Thyroid gland (tissue), 4 donors: ENCODE measurements around the gene RALGDS. TPM values are rescaled to one million over a fixed set of nuclear protein-coding genes. Genes with fewer than 3 reads are reported as not detected.

Experiments
- DNase-seq, 2 donors: peaks; one replicate each; pipeline ENCODE4 v3.0.0-alpha.2; 2019
- H3K27ac ChIP-seq, 3 donors: fragments of 200-600 bp; sonication (generic); 1 replicate in 2 of 3; 2 replicates in 1 of 3; pipeline ENCODE4 v1.5.1; 2016 to 2019; ENCODE audit warnings: mild to moderate bottlenecking in 1 of 3, moderate library complexity in 1 of 3
- H3K27me3 ChIP-seq: fragments of 200-600 bp; sonication (generic); one replicate; pipeline ENCODE4 v1.5.1; 2019
- H3K36me3 ChIP-seq, 2 donors: fragments of 200-600 bp; sonication (generic); one replicate each; pipeline ENCODE4 v1.5.1; 2016 to 2019
- H3K4me1 ChIP-seq, 2 donors: fragments of 200-600 bp; sonication (generic); one replicate each; pipeline ENCODE4 v1.5.1; 2017 to 2019
- H3K4me3 ChIP-seq, 3 donors: fragments of 200-600 bp; sonication (generic); replicated peaks in 1 of 3; 1 replicate in 2 of 3; 2 replicates in 1 of 3; pipeline ENCODE4 v1.5.1; 2016; ENCODE audit warnings: mild to moderate bottlenecking in 1 of 3
- H3K9me3 ChIP-seq: fragments of 200-600 bp; sonication (generic); one replicate; pipeline ENCODE4 v1.5.1; 2017
- CTCF ChIP-seq, 6 experiments: fragments of 200-600 bp in 3 of 6; fragments of 450-650 bp in 3 of 6; sonication (generic) in 3 of 6; IDR thresholded peaks; one replicate each; pipeline ENCODE4 v1.5.1; 2016 to 2019; ENCODE audit warnings: antibody characterized with exemption in 6 of 6, mild to moderate bottlenecking in 2 of 6, inconsistent platforms in 1 of 6, moderate library complexity in 1 of 6
- POLR2A ChIP-seq, 2 donors: fragments of 450-650 bp; IDR thresholded peaks; one replicate each; pipeline ENCODE4 v1.6.1; 2017; ENCODE audit warnings: antibody characterized with exemption in 2 of 2, mild to moderate bottlenecking in 2 of 2, moderate library complexity in 1 of 2
- WGBS, 2 donors: methylation state at CpG; one replicate each; pipeline ENCODE4 v1.1.5; 2017; 5-methylcytosine and 5-hydroxymethylcytosine counted together
- intact Hi-C: fragments of 100-400 bp; cut with DNase I; formaldehyde crosslinking; loops from one replicate; pipeline ENCODE4 v1.15.1; 2023
- total RNA-seq, 4 donors: library from RNA; depleted of rRNA; stranded (reverse); fragments of >200 nt; gene quantifications; one replicate each; pipeline ENCODE4 v1.2.3, GENCODE V29; 2016

The RALGDS gene
- total RNA-seq, 4 donors from 2014 or later, result 32.2 to 55.3 (median 43.5) TPM

- WGBS, 2 donors, result 79 to 99% methylated on average over 3 of the region's 10 CpGs
- Histone ChIP-seq H3K36me3 (no peaks in the 10 kb centered on the region), H3K27me3 (no peaks in the 10 kb centered on the region), H3K4me1 (peaks cover 76 to 88% of the 10 kb centered on the region in 2 donors), H3K9me3 (no peaks in the 10 kb centered on the region), H3K27ac (no peak overlapping the region), H3K4me3 (no peak overlapping the region)
- intact Hi-C loops, result no loop called here
- TF ChIP-seq CTCF (IDR thresholded peaks at IDR 0.05) (no peak), POLR2A (IDR thresholded peaks at IDR 0.05) (no peak)
- DNase-seq, result no peak
Measured at GRCh38 chr9:133130685-133131244, 9.7 kb upstream of the RALGDS start.

- Histone ChIP-seq H3K4me1 (peaks cover 64 to 84% of the 10 kb centered on the region in 2 donors), H3K9me3 (no peaks in the 10 kb centered on the region), H3K36me3 (no peaks in the 10 kb centered on the region), H3K27me3 (no peaks in the 10 kb centered on the region), H3K4me3 (no peak overlapping the region), H3K27ac (peak overlapping the region; percentile 66 to 94 (median 91))
- intact Hi-C loops, result no loop called here
- 39 to 40% methylated on average over 16 to 18 of the region's 29 CpGs for WGBS, 2 donors
- TF ChIP-seq POLR2A (IDR thresholded peaks at IDR 0.05), result peak in 1 of 2 donors; percentile 29
- TF ChIP-seq CTCF (IDR thresholded peaks at IDR 0.05), result peak in 3 of 6 experiments; percentile 5 to 34 (median 19)
- peak; percentile 95 to 96 for DNase-seq
Measured at GRCh38 chr9:133129001-133129795, 8.2 kb upstream of the RALGDS start.

GRCh38 chr9:133128152-133128551 is 7.1 kb upstream of the RALGDS start:
- peaks cover 54 to 79% of the 10 kb centered on the region in 2 donors for H3K4me1 ChIP-seq
- intact Hi-C loops, result no loop called here
- no peaks in the 10 kb centered on the region for H3K27me3 ChIP-seq
- peak overlapping the region; percentile 66 to 94 (median 91) for H3K27ac ChIP-seq
- 89 to 90% methylated on average over 13 of the region's 13 CpGs for WGBS, 2 donors
- no peaks in the 10 kb centered on the region for H3K9me3 ChIP-seq
- TF ChIP-seq CTCF (IDR thresholded peaks at IDR 0.05) (no peak), POLR2A (IDR thresholded peaks at IDR 0.05) (no peak)
- DNase-seq, result no peak
- H3K36me3 ChIP-seq, result no peaks in the 10 kb centered on the region
- H3K4me3 ChIP-seq, result no peak overlapping the region

- WGBS, 2 donors, result 66 to 90% methylated on average over 12 to 13 of the region's 23 CpGs
- Histone ChIP-seq H3K9me3 (no peaks in the 10 kb centered on the region), H3K36me3 (no peaks in the 10 kb centered on the region), H3K4me3 (no peak overlapping the region), H3K4me1 (peaks cover 49 to 73% of the 10 kb centered on the region in 2 donors), H3K27ac (peak overlapping the region; percentile 66 to 94 (median 91)), H3K27me3 (no peaks in the 10 kb centered on the region)
- peak; percentile 89 to 90 for DNase-seq
- peak in 1 of 2 donors; percentile 19 for TF ChIP-seq POLR2A (IDR thresholded peaks at IDR 0.05)
- no peak for TF ChIP-seq CTCF (IDR thresholded peaks at IDR 0.05)
- intact Hi-C loops, result no loop called here
Measured at GRCh38 chr9:133127340-133127981, 6.4 kb upstream of the RALGDS start.
